GM12878 (cell line): ENCODE results near the gene EXOSC10. TPM values are rescaled to one million over a fixed set of nuclear protein-coding genes. Genes with fewer than 3 reads are reported as not detected.

ENCODE experiments used
- ATAC-seq: fragments of 200-7000 bp; cut with Tn5 transposase; 3 replicates; pipeline ENCODE4 v1.9.1; 2020; ENCODE audit warnings: mild to moderate bottlenecking, moderate library complexity
- BruUV-seq: library from RNA; stranded (reverse); fragments of 400-500 nt; replicated peaks from 2 replicates; lab custom pipeline; 2021; lab: Mats Ljungman, UMichigan
- CTCF ChIA-PET: fragments of 300-600 bp; sonication (Branson Sonifier 250); formaldehyde crosslinking; extraction: SDS; loops from one replicate; lab custom pipeline; 2021; ENCODE audit warnings: inconsistent platforms; lab: Yijun Ruan, JAX
- POLR2A ChIA-PET: fragments of 350-600 bp; formaldehyde crosslinking; extraction: SDS; loops from one replicate; lab custom pipeline; 2021; ENCODE audit warnings: inconsistent platforms; lab: Charles Lee
- RAD21 ChIA-PET: fragments of 300-600 bp; sonication (Branson Sonifier 250); formaldehyde crosslinking; loops from one replicate; lab custom pipeline; 2023; ENCODE audit warnings: antibody characterized with exemption; ENCODE audit not compliant: unreplicated experiment; lab: Charles Lee
- SMC1A ChIA-PET: fragments of 300-600 bp; sonication (Branson Sonifier 250); formaldehyde crosslinking; loops from one replicate; lab custom pipeline; 2023; ENCODE audit not compliant: unreplicated experiment, uncharacterized antibody; lab: Charles Lee
- DNase-seq: peaks from one replicate; pipeline ENCODE4 v3.0.0-alpha.2; 2011; ENCODE audit warnings: low read depth, low spot score
- FAIRE-seq: peaks from 3 replicates; lab custom pipeline; 2011; peaks lifted over from hg19 to GRCh38; lab: Jason Lieb, UNC
- H2AFZ ChIP-seq: 2 replicates; pipeline ENCODE4 v1.6.0; 2011; ENCODE audit warnings: low read depth, low read length, control low read depth; ENCODE audit not compliant: control insufficient read depth
- H3K27ac ChIP-seq: 2 replicates; pipeline ENCODE4 v1.5.1; 2011; ENCODE audit warnings: control low read depth; ENCODE audit not compliant: control insufficient read depth, insufficient read depth
- H3K27me3 ChIP-seq, 2 experiments: replicated peaks in 1 of 2; 2 replicates each; pipeline versions ENCODE4 v1.6.0 to v1.6.1; 2011; ENCODE audit warnings: low read length in 1 of 2; ENCODE audit not compliant: control insufficient read depth in 2 of 2, insufficient read depth in 2 of 2
- H3K36me3 ChIP-seq, 2 experiments: 2 replicates each; pipeline ENCODE4 v1.5.1; 2011; ENCODE audit warnings: low read length in 1 of 2; ENCODE audit not compliant: control insufficient read depth in 2 of 2, insufficient read depth in 2 of 2
- H3K4me1 ChIP-seq: 2 replicates; pipeline ENCODE4 v1.6.1; 2011; ENCODE audit warnings: mild to moderate bottlenecking, low read length, moderate library complexity, mixed read lengths; ENCODE audit not compliant: control insufficient read depth, insufficient read depth
- H3K4me2 ChIP-seq: 2 replicates; pipeline ENCODE4 v1.6.0; 2011; ENCODE audit warnings: control low read depth; ENCODE audit not compliant: control insufficient read depth, insufficient read depth
- H3K4me3 ChIP-seq: fragments of 200-600 bp; sonication (generic); 2 replicates; pipeline ENCODE4 v1.5.1; 2016
- H3K79me2 ChIP-seq: 2 replicates; pipeline ENCODE4 v1.6.0; 2011; ENCODE audit warnings: low read length; ENCODE audit not compliant: control insufficient read depth, insufficient read depth
- H3K9ac ChIP-seq: 2 replicates; pipeline ENCODE4 v1.8.0; 2011; ENCODE audit warnings: low read length, control low read depth, mixed read lengths; ENCODE audit not compliant: control insufficient read depth, insufficient read depth
- H3K9me3 ChIP-seq: replicated peaks from 3 replicates; pipeline ENCODE4 v1.5.1; 2011; ENCODE audit warnings: mild to moderate bottlenecking, low read length; ENCODE audit not compliant: control insufficient read depth, insufficient read depth
- H4K20me1 ChIP-seq: 2 replicates; pipeline ENCODE4 v1.6.0; 2011; ENCODE audit not compliant: control insufficient read depth, insufficient read depth
- ATF7 ChIP-seq: fragments of 450-650 bp; IDR thresholded peaks from 2 replicates; pipeline ENCODE4 v1.6.1; 2016; ENCODE audit warnings: low read depth, mild to moderate bottlenecking
- BCLAF1 ChIP-seq: fragments of 450-650 bp; IDR thresholded peaks from 2 replicates; pipeline ENCODE4 v1.6.1; 2017; ENCODE audit warnings: antibody characterized with exemption, mild to moderate bottlenecking, moderate library complexity
- CHD4 ChIP-seq: fragments of 200-600 bp; sonication (generic); IDR thresholded peaks from 2 replicates; pipeline ENCODE4 v1.6.1; 2016; ENCODE audit warnings: mild to moderate bottlenecking
- CREM ChIP-seq: IDR thresholded peaks from 2 replicates; pipeline ENCODE4 v1.6.1; 2014; ENCODE audit warnings: antibody characterized with exemption, low read depth
- EED ChIP-seq: sonication (generic); IDR thresholded peaks from 2 replicates; pipeline ENCODE4 v1.6.1; 2016; ENCODE audit warnings: antibody characterized with exemption, low read depth
- EP300 ChIP-seq, 2 experiments: fragments of 150-350 bp in 1 of 2; IDR thresholded peaks; 2 replicates each; pipeline ENCODE4 v1.6.1; 2011 to 2012; ENCODE audit warnings: low read depth in 2 of 2, low read length in 2 of 2, borderline replicate concordance in 1 of 2, improper control_type of control experiment in 1 of 2, inconsistent platforms in 1 of 2; ENCODE audit not compliant: control insufficient read depth in 1 of 2
- GABPA ChIP-seq: IDR thresholded peaks from 2 replicates; pipeline ENCODE4 v1.6.1; 2014; ENCODE audit warnings: antibody characterized with exemption, low read depth, mild to moderate bottlenecking, inconsistent platforms
- HCFC1 ChIP-seq: fragments of 150-350 bp; IDR thresholded peaks from 2 replicates; pipeline ENCODE4 v1.6.1; 2014; ENCODE audit warnings: low read length
- IRF3 ChIP-seq: fragments of 450-650 bp; IDR thresholded peaks from 2 replicates; pipeline ENCODE4 v1.6.1; 2014; ENCODE audit warnings: mild to moderate bottlenecking
- NR2C2 ChIP-seq: IDR thresholded peaks from 2 replicates; pipeline ENCODE4 v1.6.1; 2011; ENCODE audit warnings: borderline replicate concordance, low read depth; ENCODE audit not compliant: control insufficient read depth, insufficient read length
- PAX5 ChIP-seq: IDR thresholded peaks from 2 replicates; pipeline ENCODE4 v1.6.1; 2011; ENCODE audit warnings: low read depth, low read length, borderline replicate concordance
- ZNF217 ChIP-seq: fragments of 450-650 bp; IDR thresholded peaks from 2 replicates; pipeline ENCODE4 v1.6.1; 2017; ENCODE audit warnings: antibody characterized with exemption, mild to moderate bottlenecking
- WGBS: methylation state at CpG from one replicate; pipeline ENCODE4 v1.1.6; 2016; ENCODE audit warnings: low lambda C conversion rate; ENCODE audit not compliant: insufficient replicate concordance, insufficient coverage; ENCODE audit errors: missing lambda C conversion rate; 5-methylcytosine and 5-hydroxymethylcytosine counted together
- in situ Hi-C: fragments of 300-500 bp; cut with MboI; formaldehyde crosslinking; loops from 9 replicates; pipeline ENCODE4 v1.14.3; 2018; ENCODE audit warnings: mixed read lengths
- intact Hi-C: fragments of 100-400 bp; cut with micrococcal nuclease; formaldehyde crosslinking; loops from one replicate; pipeline ENCODE4 v1.14.2; 2022; ENCODE audit not compliant: unreplicated experiment
- polyA plus RNA-seq, 11 experiments: library from polyadenylated mRNA; depleted of rRNA in 4 of 11; unstranded in 6 of 11; stranded (reverse) in 5 of 11; fragments of >200 nt; fragmentation: Nextera tagmentation in 4 of 11; fragmentation: Illumina TruSeq in 1 of 11; extraction: Ambion mirVana in 4 of 11; extraction: Trizol in 1 of 11; gene quantifications; 1 replicate in 1 of 11; 2 replicates in 10 of 11; pipeline versions ENCODE4 v1.2.1 to v1.2.3, GENCODE V29; 2011 to 2016; ENCODE audit warnings: inconsistent platforms in 2 of 11, missing spikeins in 2 of 11, low read depth in 1 of 11
- total RNA-seq, 4 experiments: library from RNA; depleted of rRNA in 3 of 4; stranded (reverse); fragments of >200 nt in 3 of 4; fragmentation: Illumina TruSeq in 1 of 4; extraction: Trizol in 1 of 4; gene quantifications; 2 replicates each; pipeline versions ENCODE4 v1.2.1 to v1.2.3, GENCODE V29; 2013 to 2021

EXOSC10 gene
- total and polyA plus RNA-seq, 10 of the 15 experiments (the other 5 are each of a cell fraction or from before 2014, with no cell fraction given): 16.2 to 86.5 (median 66.4) TPM

DNA sequence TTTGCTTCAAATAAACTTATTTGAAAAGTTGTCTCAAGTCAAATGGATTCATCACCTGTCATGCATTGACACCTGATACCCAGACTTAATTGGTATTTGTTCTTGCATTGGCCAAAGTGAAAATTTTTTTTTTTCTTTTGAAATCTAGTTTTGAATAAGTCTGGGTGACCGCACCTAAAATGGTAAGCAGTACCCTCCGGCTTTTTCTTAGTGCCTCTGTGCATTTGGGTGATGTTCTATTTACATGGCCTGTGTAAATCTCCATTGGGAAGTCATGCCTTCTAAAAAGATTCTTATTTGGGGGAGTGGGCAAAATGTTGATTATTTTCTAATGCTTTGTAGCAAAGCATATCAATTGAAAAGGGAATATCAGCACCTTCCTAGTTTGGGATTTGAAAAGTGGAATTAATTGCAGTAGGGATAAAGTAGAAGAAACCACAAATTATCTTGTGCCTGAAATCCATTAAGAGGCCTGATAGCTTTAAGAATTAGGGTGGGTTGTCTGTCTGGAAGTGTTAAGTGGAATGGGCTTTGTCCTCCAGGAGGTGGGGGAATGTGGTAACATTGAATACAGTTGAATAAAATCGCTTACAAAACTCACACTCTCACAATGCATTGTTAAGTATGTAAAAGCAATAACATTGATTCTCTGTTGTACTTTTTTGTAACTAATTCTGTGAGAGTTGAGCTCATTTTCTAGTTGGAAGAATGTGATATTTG is 75.4 kb downstream of the EXOSC10 start:
- Histone ChIP-seq H2AFZ (no peak overlapping the region), H3K79me2 (peaks cover 1% of the 10 kb centered on the region; the same call in 1 of the 2 replicates), H3K27ac (no peak overlapping the region), H3K4me1 (no peaks in the 10 kb centered on the region), H3K36me3 (peaks cover 8 to 55% of the 10 kb centered on the region in 2 experiments), H3K9me3 (no peaks in the 10 kb centered on the region), H3K9ac (no peak overlapping the region), H4K20me1 (peaks cover 2% of the 10 kb centered on the region; the same call in 1 of the 2 replicates)
- no peak for FAIRE-seq
- CTCF ChIA-PET: interaction anchor here (2.3 kb wide), 1 partner anchor 13 kb away, joined by 11 read pairs; no protein-coding TSS in a partner anchor
- DNase-seq: no peak
- intact Hi-C loops: no loop called here
- RAD21 ChIA-PET: no interaction called here
- no peak for ATAC-seq
- SMC1A ChIA-PET: interaction anchor here (1.1 kb wide), 1 partner anchor 13 kb away, joined by 3 read pairs; no protein-coding TSS in a partner anchor
- TF ChIP-seq CREM: no peak
- TF ChIP-seq ATF7: no peak
- no peak for TF ChIP-seq EED
- TF ChIP-seq NR2C2: no peak
- TF ChIP-seq, all 136 proteins: peak for 0
- BruUV-seq: no TSS peak
- in situ Hi-C loops: no loop called here
- Histone ChIP-seq H3K4me2 (no peak overlapping the region), H3K4me3 (no peak overlapping the region), H3K27me3 (no peaks in the 10 kb centered on the region)
- 58% methylated on average over 3 of the region's 3 CpGs for WGBS
- POLR2A ChIA-PET: no interaction called here

DNA sequence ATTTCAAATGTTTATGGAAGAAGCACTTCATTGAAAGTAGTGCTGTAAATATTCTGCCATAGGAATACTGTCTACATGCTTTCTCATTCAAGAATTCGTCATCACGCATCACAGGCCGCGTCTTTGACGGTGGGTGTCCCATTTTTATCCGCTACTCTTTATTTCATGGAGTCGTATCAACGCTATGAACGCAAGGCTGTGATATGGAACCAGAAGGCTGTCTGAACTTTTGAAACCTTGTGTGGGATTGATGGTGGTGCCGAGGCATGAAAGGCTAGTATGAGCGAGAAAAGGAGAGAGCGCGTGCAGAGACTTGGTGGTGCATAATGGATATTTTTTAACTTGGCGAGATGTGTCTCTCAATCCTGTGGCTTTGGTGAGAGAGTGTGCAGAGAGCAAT is 76.5 kb downstream of the EXOSC10 start:
- Histone ChIP-seq H3K9me3 (no peaks in the 10 kb centered on the region), H3K4me2 (no peak overlapping the region), H3K4me1 (no peaks in the 10 kb centered on the region), H3K9ac (no peak overlapping the region), H3K27me3 (no peaks in the 10 kb centered on the region), H3K4me3 (no peak overlapping the region), H3K36me3 (peaks cover 8 to 62% of the 10 kb centered on the region in 2 experiments), H4K20me1 (peaks cover 2% of the 10 kb centered on the region; the same call in 1 of the 2 replicates), H2AFZ (no peak overlapping the region), H3K79me2 (peaks cover 6% of the 10 kb centered on the region; the same call in 1 of the 2 replicates), H3K27ac (no peak overlapping the region)
- ATAC-seq (no peak), FAIRE-seq (no peak), DNase-seq (no peak)
- in situ Hi-C loops: no loop called here
- BruUV-seq: no TSS peak
- ChIA-PET POLR2A (no interaction called here), SMC1A (no interaction called here), RAD21 (no interaction called here), CTCF (no interaction called here)
- intact Hi-C loops: no loop called here
- WGBS: 88% methylated on average over 14 of the region's 14 CpGs
- TF ChIP-seq IRF3 (no peak), CHD4 (no peak), PAX5 (no peak), EED (no peak), GABPA (no peak), BCLAF1 (no peak), HCFC1 (no peak), ZNF217 (no peak), EP300 (IDR thresholded peaks at IDR 0.05; ENCODE audit: borderline replicate concordance in 1 of 2, control insufficient read depth in 1 of 2, low read depth in 2 of 2, low read length in 2 of 2) (no peak)
